Keratinocyte (primary cell): ENCODE measurements around the gene POLE. TPM values are rescaled to one million over a fixed set of nuclear protein-coding genes. Genes with fewer than 3 reads are reported as not detected.

Experiments used
- DNase-seq: peaks from one replicate; pipeline ENCODE4 v3.0.0-alpha.2; 2011; ENCODE audit warnings: low read depth, missing footprints, low spot score
- FAIRE-seq: peaks from 2 replicates; lab custom pipeline; 2011; peaks lifted over from hg19 to GRCh38; lab: Jason Lieb, UNC
- H2AFZ ChIP-seq: 2 replicates; pipeline ENCODE4 v1.6.0; 2012; ENCODE audit warnings: low read length, control low read depth, inconsistent platforms; ENCODE audit not compliant: control insufficient read depth
- H3K27ac ChIP-seq: 2 replicates; pipeline ENCODE4 v1.5.1; 2011; ENCODE audit warnings: low read length; ENCODE audit not compliant: control insufficient read depth, insufficient read depth
- H3K27me3 ChIP-seq: 3 replicates; pipeline ENCODE4 v1.6.0; 2011; ENCODE audit warnings: low read length; ENCODE audit not compliant: control insufficient read depth, insufficient read depth; ENCODE audit errors: extremely low read depth
- H3K36me3 ChIP-seq, 2 experiments: 2 replicates in 1 of 2; 3 replicates in 1 of 2; pipeline ENCODE4 v1.5.1; 2011; ENCODE audit warnings: low read length in 2 of 2, mild to moderate bottlenecking in 1 of 2; ENCODE audit not compliant: control insufficient read depth in 2 of 2, insufficient read depth in 2 of 2; ENCODE audit errors: extremely low read depth in 1 of 2
- H3K4me1 ChIP-seq: 3 replicates; pipeline ENCODE4 v1.5.1; 2011; ENCODE audit warnings: low read length; ENCODE audit not compliant: control insufficient read depth, insufficient read depth; ENCODE audit errors: extremely low read depth
- H3K4me2 ChIP-seq: 3 replicates; pipeline ENCODE4 v1.6.0; 2011; ENCODE audit warnings: low read depth, low read length; ENCODE audit not compliant: control insufficient read depth, insufficient read depth; ENCODE audit errors: extremely low read depth
- H3K4me3 ChIP-seq, 3 experiments: fragments of 200-600 bp in 1 of 3; sonication (generic) in 1 of 3; 2 replicates in 2 of 3; 3 replicates in 1 of 3; pipeline ENCODE4 v1.5.1; 2011 to 2016; ENCODE audit warnings: low read length in 3 of 3, mild to moderate bottlenecking in 3 of 3, control low read depth in 2 of 3, inconsistent platforms in 1 of 3, low read depth in 1 of 3, mixed read lengths in 1 of 3, mixed run types in 1 of 3, moderate library complexity in 1 of 3; ENCODE audit not compliant: control insufficient read depth in 2 of 3, insufficient read depth in 2 of 3; ENCODE audit errors: extremely low read depth in 1 of 3
- H3K79me2 ChIP-seq: 2 replicates; pipeline ENCODE4 v1.6.0; 2012; ENCODE audit warnings: low read length; ENCODE audit not compliant: control insufficient read depth, insufficient read depth
- H3K9ac ChIP-seq: 3 replicates; pipeline ENCODE4 v1.6.0; 2011; ENCODE audit warnings: low read length; ENCODE audit not compliant: control insufficient read depth, insufficient read depth; ENCODE audit errors: extremely low read depth
- H3K9me1 ChIP-seq: 3 replicates; pipeline ENCODE4 v1.6.0; 2011; ENCODE audit warnings: low read length; ENCODE audit not compliant: control insufficient read depth, insufficient read depth; ENCODE audit errors: extremely low read depth
- H3K9me3 ChIP-seq: 2 replicates; pipeline ENCODE4 v1.5.1; 2012; ENCODE audit warnings: low read depth, low read length; ENCODE audit not compliant: control insufficient read depth
- H4K20me1 ChIP-seq: 3 replicates; pipeline ENCODE4 v1.6.0; 2011; ENCODE audit warnings: low read length; ENCODE audit not compliant: control insufficient read depth, insufficient read depth; ENCODE audit errors: extremely low read depth
- CTCF ChIP-seq, 3 experiments: IDR thresholded peaks in 1 of 3; conservative IDR thresholded peaks in 1 of 3; optimal IDR thresholded peaks in 1 of 3; 2 replicates in 2 of 3; 3 replicates in 1 of 3; pipeline versions ENCODE3 to v1.5.1; 2011; ENCODE audit warnings: low read length in 3 of 3, mild to moderate bottlenecking in 3 of 3, moderate library complexity in 2 of 3, control low read depth in 1 of 3, inconsistent platforms in 1 of 3; ENCODE audit not compliant: insufficient read depth in 2 of 3; ENCODE audit errors: extremely low read depth in 1 of 3
- EZH2 ChIP-seq: IDR thresholded peaks from one replicate; pipeline ENCODE4 v1.6.1; 2012; ENCODE audit warnings: inconsistent platforms, mild to moderate bottlenecking, low read length, moderate library complexity
- dilution Hi-C: fragments of 300-500 bp; cut with MboI; formaldehyde crosslinking; loops from one replicate; pipeline ENCODE4 v1.7.0; 2020; ENCODE audit warnings: low sequenced_read_pairs; ENCODE audit not compliant: extremely low pct_ligation_motif_present
- polyA plus RNA-seq, 5 experiments: library from polyadenylated mRNA; depleted of rRNA in 3 of 5; stranded (reverse) in 3 of 5; stranded (forward) in 1 of 5; unstranded in 1 of 5; fragments of >200 nt; gene quantifications; 1 replicate in 1 of 5; 2 replicates in 3 of 5; 3 replicates in 1 of 5; pipeline versions ENCODE4 v1.2.1 to v1.2.3, GENCODE V29; 2011 to 2012; ENCODE audit warnings: missing spikeins in 2 of 5, low read depth in 1 of 5, low replicate concordance in 1 of 5

POLE gene
- polyA plus RNA-seq, 1 donor (not counting 4 experiments of a cell fraction or from before 2014, with no cell fraction given): 14.8 TPM

- Histone ChIP-seq H3K36me3 (peaks cover 4 to 12% of the 10 kb centered on the region in 2 experiments), H3K9ac (no peak overlapping the region), H3K9me1 (no peaks in the 10 kb centered on the region), H3K27ac (no peak overlapping the region), H4K20me1 (no peaks in the 10 kb centered on the region), H3K4me3 (no peak overlapping the region), H3K9me3 (peaks cover 8% of the 10 kb centered on the region), H2AFZ (no peak overlapping the region), H3K79me2 (no peaks in the 10 kb centered on the region), H3K4me1 (no peaks in the 10 kb centered on the region), H3K27me3 (peaks cover 43% of the 10 kb centered on the region), H3K4me2 (no peak overlapping the region)
- dilution Hi-C loops: no loop called here
- TF ChIP-seq CTCF (optimal IDR thresholded peaks at IDR 0.05 in 1 of 3, IDR thresholded peaks at IDR 0.05 in 1 of 3, conservative IDR thresholded peaks at IDR 0.05 in 1 of 3; ENCODE audit: extremely low read depth in 1 of 3, insufficient read depth in 2 of 3, low read length in 3 of 3) (no peak), EZH2 (no peak)
- DNase-seq (no peak), FAIRE-seq (no peak)
Observed at GRCh38 chr12:132620899-132621656, 66.1 kb downstream of the POLE start.

GRCh38 chr12:132620113-132620898 lies 66.8 kb downstream of the POLE start:
- no peaks in the 10 kb centered on the region for H4K20me1 ChIP-seq
- dilution Hi-C loops: no loop called here
- H3K27ac ChIP-seq: no peak overlapping the region
- H3K4me3 ChIP-seq: no peak overlapping the region
- H3K4me2 ChIP-seq: no peak overlapping the region
- no peaks in the 10 kb centered on the region for H3K9me1 ChIP-seq
- peaks cover 8% of the 10 kb centered on the region for H3K9me3 ChIP-seq
- H3K79me2 ChIP-seq: no peaks in the 10 kb centered on the region
- FAIRE-seq (no peak), DNase-seq (no peak)
- H2AFZ ChIP-seq: no peak overlapping the region
- TF ChIP-seq CTCF (optimal IDR thresholded peaks at IDR 0.05 in 1 of 3, IDR thresholded peaks at IDR 0.05 in 1 of 3, conservative IDR thresholded peaks at IDR 0.05 in 1 of 3; ENCODE audit: extremely low read depth in 1 of 3, insufficient read depth in 2 of 3, low read length in 3 of 3): no peak
- TF ChIP-seq EZH2: no peak
- no peaks in the 10 kb centered on the region for H3K4me1 ChIP-seq
- peaks cover 51% of the 10 kb centered on the region for H3K27me3 ChIP-seq
- peaks cover 3 to 8% of the 10 kb centered on the region in 2 experiments for H3K36me3 ChIP-seq
- no peak overlapping the region for H3K9ac ChIP-seq
